Measurements from ENCODE around the gene ADAM15.
A peak's percentile ranks its signal among the peaks of the same experiment; 100 is the strongest.

Gene ADAM15

GRCh38 chr1:155051777-155052398 lies 772 bp downstream of the ADAM15 start:
- DNase-seq (ENCODE audit: low read depth in 2 of 2), result peak; percentile 22 to 49

GRCh38 chr1:155052439-155053395 lies 1.6 kb downstream of the ADAM15 start:
- no peak for DNase-seq (ENCODE audit: low read depth in 2 of 2)

GRCh38 chr1:155053531-155054105 lies 2.5 kb downstream of the ADAM15 start:
- DNase-seq (ENCODE audit: low read depth in 2 of 2), result no peak

GRCh38 chr1:155057104-155057503 lies 6.0 kb downstream of the ADAM15 start:
- DNase-seq (ENCODE audit: low read depth in 2 of 2), result no peak

- no peak for DNase-seq (ENCODE audit: low read depth in 2 of 2)
Observed at GRCh38 chr1:155057788-155058211, 6.7 kb downstream of the ADAM15 start.

- no peak for DNase-seq (ENCODE audit: low read depth in 2 of 2)
Observed at GRCh38 chr1:155060736-155061135, 9.6 kb downstream of the ADAM15 start.

GRCh38 chr1:155061381-155062150 lies 10.4 kb downstream of the ADAM15 start:
- peak; percentile 82 to 89 for DNase-seq (ENCODE audit: low read depth in 2 of 2)

- no peak for DNase-seq (ENCODE audit: low read depth in 2 of 2)
Observed at GRCh38 chr1:155062151-155062686, 11.1 kb downstream of the ADAM15 start.

GRCh38 chr1:155062702-155063411 lies 11.7 kb downstream of the ADAM15 start:
- peak in 1 of 2 donors; percentile 55 for DNase-seq (ENCODE audit: low read depth in 2 of 2)

- DNase-seq (ENCODE audit: low read depth in 2 of 2), result peak; percentile 60 to 78
Observed at GRCh38 chr1:155063550-155064110, 12.5 kb downstream of the ADAM15 start, which contains the start of gene EFNA4. EFNA4 (plus strand) TSS chr1:155063740; CDS start chr1:155063824, 84 bp downstream.

- no peak for DNase-seq (ENCODE audit: low read depth in 2 of 2)
Observed at GRCh38 chr1:155064111-155064831, 13.2 kb downstream of the ADAM15 start.

- DNase-seq (ENCODE audit: low read depth in 2 of 2), result no peak
Observed at GRCh38 chr1:155064832-155065429, 13.8 kb downstream of the ADAM15 start.

GRCh38 chr1:155066777-155067176 lies 15.7 kb downstream of the ADAM15 start:
- DNase-seq (ENCODE audit: low read depth in 2 of 2), result no peak

- DNase-seq (ENCODE audit: low read depth in 2 of 2), result no peak
Observed at GRCh38 chr1:155068599-155068998, 17.5 kb downstream of the ADAM15 start.

- DNase-seq (ENCODE audit: low read depth in 2 of 2), result no peak
Observed at GRCh38 chr1:155069551-155070157, 18.5 kb downstream of the ADAM15 start.

- DNase-seq (ENCODE audit: low read depth in 2 of 2), result no peak
Observed at GRCh38 chr1:155070158-155070621, 19.1 kb downstream of the ADAM15 start.

- DNase-seq (ENCODE audit: low read depth in 2 of 2), result peak; percentile 47 to 66
Observed at GRCh38 chr1:155070721-155071569, 19.8 kb downstream of the ADAM15 start.

- no peak for DNase-seq (ENCODE audit: low read depth in 2 of 2)
Observed at GRCh38 chr1:155071701-155072100, 20.6 kb downstream of the ADAM15 start.
